HEK293 (cell line): Measurements from ENCODE around the gene MRPS27.

Experiments
- KLF10 ChIP-seq: fragments of 450-650 bp; IDR thresholded peaks from 2 replicates; pipeline ENCODE4 v1.5.1; 2018; ENCODE audit warnings: missing biosample characterization, mild to moderate bottlenecking, missing genetic modification characterization
- ZBTB44 ChIP-seq: fragments of 450-650 bp; IDR thresholded peaks from 2 replicates; pipeline ENCODE4 v1.5.1; 2018; ENCODE audit warnings: missing biosample characterization, mild to moderate bottlenecking, missing genetic modification characterization
- ZNF133 ChIP-seq: fragments of 450-650 bp; formaldehyde crosslinking; IDR thresholded peaks from 2 replicates; pipeline ENCODE4 v1.5.1; 2016; ENCODE audit warnings: missing biosample characterization, missing genetic modification characterization
- ZNF169 ChIP-seq: fragments of 450-650 bp; formaldehyde crosslinking; IDR thresholded peaks from 2 replicates; pipeline ENCODE4 v1.5.1; 2016; ENCODE audit warnings: missing biosample characterization, missing genetic modification characterization
- ZNF843 ChIP-seq: fragments of 450-650 bp; formaldehyde crosslinking; IDR thresholded peaks from 2 replicates; pipeline ENCODE4 v1.5.1; 2016; ENCODE audit warnings: missing biosample characterization, missing genetic modification characterization

- no peak for TF ChIP-seq ZNF133 (tag by site-specific recombination)
- TF ChIP-seq ZBTB44 (tag by site-specific recombination), result no peak
- TF ChIP-seq KLF10 (tag by site-specific recombination), result no peak
- no peak for TF ChIP-seq ZNF169
- no peak for TF ChIP-seq ZNF843 (tag by site-specific recombination)
Observed at GRCh38 chr5:72282878-72283277, 37.2 kb downstream of the MRPS27 start.
